Measurements from ENCODE around the gene RFX2. TPM values are rescaled to one million over a fixed set of nuclear protein-coding genes. Genes with fewer than 3 reads are reported as not detected.

The RFX2 gene
- total RNA-seq, 4 donors from 2014 or later, result 0.31 to 10.5 (median 2.2) TPM

GRCh38 chr19:6101991-6102390 lies 8.3 kb downstream of the RFX2 start:
- intact Hi-C loops (cut with DNase I; ENCODE audit: low total_unique reads), result no loop called here
- Histone ChIP-seq H3K4me1 (peaks cover 0 to 3% of the 10 kb centered on the region in 2 donors), H3K27me3 (no peaks in the 10 kb centered on the region), H3K27ac (no peak overlapping the region), H3K9me3 (no peaks in the 10 kb centered on the region), H3K36me3 (no peaks in the 10 kb centered on the region), H3K4me3 (no peak overlapping the region)
- DNase-seq (no peak), ATAC-seq (no peak)
- TF ChIP-seq, protein P1, sequence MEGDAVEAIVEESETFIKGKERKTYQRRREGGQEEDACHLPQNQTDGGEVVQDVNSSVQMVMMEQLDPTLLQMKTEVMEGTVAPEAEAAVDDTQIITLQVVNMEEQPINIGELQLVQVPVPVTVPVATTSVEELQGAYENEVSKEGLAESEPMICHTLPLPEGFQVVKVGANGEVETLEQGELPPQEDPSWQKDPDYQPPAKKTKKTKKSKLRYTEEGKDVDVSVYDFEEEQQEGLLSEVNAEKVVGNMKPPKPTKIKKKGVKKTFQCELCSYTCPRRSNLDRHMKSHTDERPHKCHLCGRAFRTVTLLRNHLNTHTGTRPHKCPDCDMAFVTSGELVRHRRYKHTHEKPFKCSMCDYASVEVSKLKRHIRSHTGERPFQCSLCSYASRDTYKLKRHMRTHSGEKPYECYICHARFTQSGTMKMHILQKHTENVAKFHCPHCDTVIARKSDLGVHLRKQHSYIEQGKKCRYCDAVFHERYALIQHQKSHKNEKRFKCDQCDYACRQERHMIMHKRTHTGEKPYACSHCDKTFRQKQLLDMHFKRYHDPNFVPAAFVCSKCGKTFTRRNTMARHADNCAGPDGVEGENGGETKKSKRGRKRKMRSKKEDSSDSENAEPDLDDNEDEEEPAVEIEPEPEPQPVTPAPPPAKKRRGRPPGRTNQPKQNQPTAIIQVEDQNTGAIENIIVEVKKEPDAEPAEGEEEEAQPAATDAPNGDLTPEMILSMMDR (IDR thresholded peaks at IDR 0.05 in 4 of 5, conservative IDR thresholded peaks at IDR 0.05 in 1 of 5), result no peak
- TF ChIP-seq POLR2A (IDR thresholded peaks at IDR 0.05), result no peak
- in situ Hi-C loops (cut with MboI; ENCODE audit: low sequenced_read_pairs in 4 of 4), result no loop called here

- intact Hi-C loops (cut with DNase I; ENCODE audit: low total_unique reads), result no loop called here
- no peaks in the 10 kb centered on the region for H3K9me3 ChIP-seq
- ATAC-seq (no peak), DNase-seq (no peak)
- H3K36me3 ChIP-seq, result no peaks in the 10 kb centered on the region
- H3K4me3 ChIP-seq, result no peak overlapping the region
- H3K27ac ChIP-seq, result no peak overlapping the region
- in situ Hi-C loops (cut with MboI; ENCODE audit: low sequenced_read_pairs in 4 of 4), result no loop called here
- TF ChIP-seq POLR2A (IDR thresholded peaks at IDR 0.05), result no peak
- TF ChIP-seq, protein P1 (IDR thresholded peaks at IDR 0.05 in 4 of 5, conservative IDR thresholded peaks at IDR 0.05 in 1 of 5), result no peak
- no peaks in the 10 kb centered on the region for H3K27me3 ChIP-seq
- H3K4me1 ChIP-seq, result peaks cover 0 to 3% of the 10 kb centered on the region in 2 donors
These were observed 8.9 kb downstream of the RFX2 start for GRCh38 chr19:6101291-6101825.

DNA sequence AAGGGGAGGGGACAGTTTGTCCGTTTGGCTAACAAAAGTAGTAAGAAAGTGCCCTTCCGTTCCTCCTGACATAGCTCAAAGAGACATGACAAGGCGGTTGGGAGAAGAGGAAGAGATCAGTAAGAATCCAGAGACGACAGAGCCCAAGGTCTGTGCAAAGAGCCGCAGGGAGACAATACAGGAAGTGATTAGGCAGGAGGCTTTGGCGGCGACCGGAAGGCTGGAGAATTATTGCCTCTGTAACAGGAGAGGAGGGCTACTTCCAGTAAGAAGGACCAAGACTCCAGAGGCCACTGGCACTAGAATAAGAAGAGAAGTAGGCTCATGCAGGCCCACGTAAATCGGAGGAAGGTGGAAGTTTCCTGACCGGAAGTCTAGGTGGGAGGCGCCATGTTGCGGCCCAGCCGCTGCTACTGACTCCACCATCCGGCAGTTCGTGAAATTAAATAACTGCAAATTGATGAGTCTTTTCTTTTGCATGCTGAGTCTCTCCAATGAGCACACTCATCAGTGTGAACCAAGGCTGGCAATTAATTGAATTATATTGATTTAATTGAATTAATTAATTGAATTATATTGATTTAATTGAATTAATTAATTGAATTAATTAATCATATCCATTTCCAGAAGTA lies 9.9 kb downstream of the RFX2 start:
- DNase-seq, result no peak
- Histone ChIP-seq H3K4me1 (peaks cover 0 to 3% of the 10 kb centered on the region in 2 donors), H3K27ac (peak overlapping the region; percentile 35 to 64 (median 53)), H3K27me3 (no peaks in the 10 kb centered on the region), H3K4me3 (peak overlapping the region in 3 of 4 donors; percentile 12 to 33 (median 13)), H3K9me3 (no peaks in the 10 kb centered on the region), H3K36me3 (no peaks in the 10 kb centered on the region)
- no peak for ATAC-seq
- TF ChIP-seq, protein P1 (IDR thresholded peaks at IDR 0.05 in 4 of 5, conservative IDR thresholded peaks at IDR 0.05 in 1 of 5), result no peak
- TF ChIP-seq POLR2A (IDR thresholded peaks at IDR 0.05), result no peak
- in situ Hi-C loops (cut with MboI; ENCODE audit: low sequenced_read_pairs in 4 of 4) (no loop called here), intact Hi-C loops (cut with DNase I; ENCODE audit: low total_unique reads) (no loop called here)

- Histone ChIP-seq H3K4me1 (peaks cover 0 to 3% of the 10 kb centered on the region in 2 donors), H3K9me3 (no peaks in the 10 kb centered on the region), H3K36me3 (no peaks in the 10 kb centered on the region), H3K4me3 (no peak overlapping the region), H3K27ac (peak overlapping the region in 1 of 4 donors; percentile 57), H3K27me3 (no peaks in the 10 kb centered on the region)
- DNase-seq, result no peak
- no peak for ATAC-seq
- TF ChIP-seq POLR2A (IDR thresholded peaks at IDR 0.05), result no peak
- TF ChIP-seq, protein P1 (IDR thresholded peaks at IDR 0.05 in 4 of 5, conservative IDR thresholded peaks at IDR 0.05 in 1 of 5), result no peak
- in situ Hi-C loops (cut with MboI; ENCODE audit: low sequenced_read_pairs in 4 of 4) (no loop called here), intact Hi-C loops (cut with DNase I; ENCODE audit: low total_unique reads) (no loop called here)
These were observed 10.7 kb downstream of the RFX2 start for GRCh38 chr19:6099599-6099998.

Data from gastrocnemius medialis (tissue), 4 donors.